K562 (cell line): ENCODE data around the gene ROS1. TPM values are rescaled to one million over a fixed set of nuclear protein-coding genes. Genes with fewer than 3 reads are reported as not detected.
"Not testable (repeated sequence)": the region's sequence is repeated elsewhere in the genome, so short reads cannot be mapped to it uniquely, and the experiment has no call there.

Source experiments
- ATAC-seq: fragments of 200-7000 bp; cut with Tn5 transposase; 3 replicates; pipeline ENCODE4 v1.9.1; 2020; ENCODE audit warnings: moderate library complexity
- BruUV-seq: library from RNA; stranded (reverse); fragments of 400-500 nt; replicated peaks from 2 replicates; lab custom pipeline; 2021; lab: Mats Ljungman, UMichigan
- CTCF ChIA-PET: fragments of 300-600 bp; formaldehyde crosslinking; extraction: SDS; loops from one replicate; lab custom pipeline; 2021; ENCODE audit warnings: low intra/inter-chr PET ratio; lab: Yijun Ruan, JAX
- POLR2A ChIA-PET: fragments of 300-600, 350-650 bp; sonication (Branson Sonifier 250); formaldehyde crosslinking; extraction: SDS; loops from one replicate; lab custom pipeline; 2021; ENCODE audit warnings: antibody characterized with exemption, inconsistent platforms; lab: Yijun Ruan, JAX
- DNase-seq, 4 experiments: peaks; one replicate each; pipeline versions ENCODE4 v3.0.0 to v3.0.0-alpha.2; 2011 to 2018; ENCODE audit warnings: low spot score in 3 of 4, mixed read lengths in 3 of 4; ENCODE audit errors: extremely low read depth in 1 of 4
- FAIRE-seq: peaks from 2 replicates; lab custom pipeline; 2011; peaks lifted over from hg19 to GRCh38; lab: Jason Lieb, UNC
- H2AFZ ChIP-seq: 2 replicates; pipeline ENCODE4 v1.6.0; 2011; ENCODE audit warnings: low read depth, low read length, control low read depth, inconsistent platforms
- H3K27ac ChIP-seq: fragments of 200-600 bp; 3 replicates; pipeline ENCODE4 v1.8.0; 2011; ENCODE audit warnings: low read depth, mild to moderate bottlenecking, control low read depth, inconsistent platforms, low read length, moderate library complexity, mixed read lengths; ENCODE audit errors: extremely low read depth
- H3K27me3 ChIP-seq, 2 experiments: fragments of 300-600 bp in 1 of 2; 2 replicates in 1 of 2; 3 replicates in 1 of 2; pipeline versions ENCODE4 v1.6.0 to v1.8.0; 2011; ENCODE audit warnings: inconsistent platforms in 2 of 2, low read length in 2 of 2, mild to moderate bottlenecking in 1 of 2, mixed read lengths in 1 of 2, moderate library complexity in 1 of 2; ENCODE audit not compliant: control insufficient read depth in 2 of 2, insufficient read depth in 2 of 2
- H3K36me3 ChIP-seq: fragments of 300-600 bp; 3 replicates; pipeline ENCODE4 v1.8.0; 2011; ENCODE audit warnings: mild to moderate bottlenecking, low read length, inconsistent platforms; ENCODE audit not compliant: control insufficient read depth, insufficient read depth
- H3K4me1 ChIP-seq, 2 experiments: fragments of 200-600 bp in 1 of 2; replicated peaks in 1 of 2; 2 replicates in 1 of 2; 3 replicates in 1 of 2; pipeline versions ENCODE4 v1.5.1 to v1.8.0; 2011; ENCODE audit warnings: inconsistent platforms in 2 of 2, low read length in 2 of 2, mild to moderate bottlenecking in 1 of 2, mixed read lengths in 1 of 2, moderate library complexity in 1 of 2; ENCODE audit not compliant: control insufficient read depth in 2 of 2, insufficient read depth in 2 of 2
- H3K4me2 ChIP-seq: 2 replicates; pipeline ENCODE4 v1.6.1; 2011; ENCODE audit warnings: low read length, control low read depth, inconsistent platforms, mixed read lengths; ENCODE audit not compliant: insufficient read depth
- H3K4me3 ChIP-seq: fragments of 200-600 bp; sonication (generic), shearing (Covaris generic); 2 replicates; pipeline ENCODE4 v1.5.1; 2016; ENCODE audit warnings: control low read depth, inconsistent platforms
- H3K79me2 ChIP-seq: fragments of 200-600 bp; 3 replicates; pipeline ENCODE4 v1.8.0; 2011; ENCODE audit warnings: low read length, inconsistent platforms; ENCODE audit not compliant: control insufficient read depth, insufficient read depth
- H3K9ac ChIP-seq, 2 experiments: 2 replicates each; pipeline versions ENCODE4 v1.6.0 to v1.6.1; 2011; ENCODE audit warnings: low read depth in 2 of 2, low read length in 2 of 2, control low read depth in 1 of 2, inconsistent platforms in 1 of 2, mild to moderate bottlenecking in 1 of 2, mixed read lengths in 1 of 2; ENCODE audit not compliant: insufficient read depth in 1 of 2
- H3K9me1 ChIP-seq: one replicate; pipeline ENCODE4 v1.6.0; 2011; ENCODE audit warnings: inconsistent platforms, mild to moderate bottlenecking, low read length, moderate library complexity; ENCODE audit not compliant: control insufficient read depth, insufficient read depth
- H3K9me3 ChIP-seq: replicated peaks from 2 replicates; pipeline ENCODE4 v1.5.1; 2011; ENCODE audit warnings: low read depth, low read length, inconsistent platforms; ENCODE audit not compliant: control insufficient read depth, insufficient read depth
- H4K20me1 ChIP-seq: replicated peaks from 2 replicates; pipeline ENCODE4 v1.6.1; 2011; ENCODE audit warnings: low read length, inconsistent platforms, mixed read lengths; ENCODE audit not compliant: control insufficient read depth, insufficient read depth
- BRD9 ChIP-seq: fragments of 450-650 bp; IDR thresholded peaks from 2 replicates; pipeline ENCODE4 v1.6.1; 2018; ENCODE audit warnings: low read depth; ENCODE audit not compliant: partially characterized antibody
- RAD51 ChIP-seq: fragments of 450-650 bp; IDR thresholded peaks from 2 replicates; pipeline ENCODE4 v1.7.1; 2016; ENCODE audit warnings: low read depth, mild to moderate bottlenecking, borderline replicate concordance
- ZNF695 ChIP-seq: fragments of 450-650 bp; formaldehyde crosslinking; IDR thresholded peaks from 2 replicates; pipeline ENCODE4 v1.4.0; 2020; ENCODE audit warnings: mild to moderate bottlenecking, moderate library complexity
- WGBS: fragments of 100-300 bp; shearing (Covaris generic); methylation state at CpG from one replicate; pipeline ENCODE4 v1.1.6; 2016; ENCODE audit warnings: low coverage, mixed read lengths; ENCODE audit not compliant: insufficient coverage; ENCODE audit errors: missing lambda C conversion rate; 5-methylcytosine and 5-hydroxymethylcytosine counted together
- in situ Hi-C: fragments of 300-500 bp; cut with MboI; formaldehyde crosslinking; loops from 4 replicates; pipeline ENCODE4 v1.15.0; 2018; ENCODE audit warnings: inconsistent platforms, mixed read lengths
- intact Hi-C: fragments of 100-400 bp; cut with micrococcal nuclease; formaldehyde crosslinking; loops from 2 replicates; pipeline ENCODE4 v1.14.2; 2022
- polyA plus RNA-seq, 8 experiments: library from polyadenylated mRNA; depleted of rRNA in 4 of 8; stranded (reverse) in 5 of 8; unstranded in 3 of 8; fragments of >200 nt; fragmentation: Nextera tagmentation in 2 of 8; fragmentation: Illumina TruSeq in 1 of 8; extraction: Ambion mirVana in 2 of 8; extraction: Trizol in 1 of 8; gene quantifications; 2 replicates each; pipeline versions ENCODE4 v1.2.1 to v1.2.3, GENCODE V29; 2011 to 2014; ENCODE audit warnings: inconsistent platforms in 1 of 8, missing spikeins in 1 of 8
- total RNA-seq, 7 experiments: library from RNA; depleted of rRNA in 6 of 7; stranded (reverse); fragments of >200 nt in 6 of 7; fragmentation: Illumina TruSeq in 2 of 7; extraction: Trizol in 2 of 7; gene quantifications; 2 replicates each; pipeline versions ENCODE4 v1.2.1 to v1.2.3, GENCODE V29; 2011 to 2021; ENCODE audit warnings: low replicate concordance in 1 of 7
- TF ChIP-seq, protein P1 (sequence below): sonication (generic); formaldehyde crosslinking; IDR thresholded peaks from 2 replicates; pipeline ENCODE4 v1.8.1; 2023; ENCODE audit warnings: mild to moderate bottlenecking, missing genetic modification reagents
- TF ChIP-seq, protein P2 (sequence below), 2 experiments: IDR thresholded peaks in 1 of 2; conservative IDR thresholded peaks in 1 of 2; 2 replicates each; pipeline ENCODE4 v1.6.1; 2016; ENCODE audit warnings: low read depth in 2 of 2, mild to moderate bottlenecking in 1 of 2, missing compliant biosample characterization in 1 of 2, missing genetic modification characterization in 1 of 2, moderate library complexity in 1 of 2

The ROS1 gene
- total and polyA plus RNA-seq, 9 of the 15 experiments (the other 6 are each of a cell fraction or from before 2014, with no cell fraction given) = under 0.01 to 0.16 (median 0.04) TPM; not detected in 6

DNA sequence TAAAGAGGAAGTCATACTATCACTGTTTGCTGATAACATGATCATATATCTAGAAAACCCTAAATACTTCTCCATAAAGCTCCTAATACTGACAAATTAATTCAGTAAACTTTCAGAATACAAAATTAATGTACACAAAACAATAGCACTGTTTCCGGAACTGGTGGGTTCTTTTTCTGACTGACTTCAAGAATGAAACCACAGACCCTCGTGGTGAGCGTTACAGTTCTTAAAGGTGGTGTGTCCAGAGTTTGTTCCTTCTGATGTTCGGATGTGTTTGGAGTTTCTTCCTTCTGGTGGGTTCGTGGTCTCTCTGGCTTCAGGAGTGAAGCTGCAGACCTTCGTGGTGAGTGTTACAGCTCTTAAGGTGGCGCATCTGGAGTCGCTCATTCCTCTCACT, 53.5 kb downstream of the ROS1 start:
- H3K4me1 ChIP-seq, ATAC-seq, DNase-seq, H3K36me3 ChIP-seq, H2AFZ ChIP-seq, POLR2A ChIA-PET, H3K4me3 ChIP-seq, in situ Hi-C loops, CTCF ChIA-PET, H3K9me1 ChIP-seq, H3K9me3 ChIP-seq, H3K27me3 ChIP-seq, H3K27ac ChIP-seq, H3K9ac ChIP-seq, FAIRE-seq, H3K79me2 ChIP-seq, H4K20me1 ChIP-seq, intact Hi-C loops, BruUV-seq: not testable (repeated sequence)
- 0 out of 2 replicates have a peak overlapping the region, but pooled peaks have one; percentile 18 for H3K4me2 ChIP-seq
- 0% methylated on average over 7 of the region's 8 CpGs for WGBS

DNA sequence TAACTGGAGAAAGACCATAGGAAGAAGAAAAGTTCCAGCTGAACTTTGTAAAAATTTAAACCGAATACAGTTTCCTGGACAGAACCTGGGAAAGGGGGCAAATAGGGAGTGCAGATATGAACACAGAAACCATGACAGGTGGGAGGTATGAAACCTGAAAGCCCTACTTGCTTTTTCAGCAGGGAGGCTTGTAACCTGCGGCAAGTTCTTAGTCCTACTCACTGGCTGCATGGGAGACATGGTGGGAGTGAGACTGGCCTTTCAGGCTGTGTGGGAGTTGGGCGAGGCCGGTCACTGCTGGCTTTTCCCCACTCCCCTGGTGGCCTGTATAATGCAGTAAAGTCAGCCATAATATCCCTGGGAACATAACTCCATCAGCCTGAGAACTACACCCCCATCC, 54.2 kb downstream of the ROS1 start:
- no TSS peak for BruUV-seq
- CTCF ChIA-PET = no interaction called here
- FAIRE-seq = no peak

More for the DNA sequence above, 54.2 kb downstream of the ROS1 start:
- Histone ChIP-seq H3K36me3 (no peaks in the 10 kb centered on the region), H3K4me1 (no peaks in the 10 kb centered on the region), H3K79me2 (no peaks in the 10 kb centered on the region), H3K27me3 (no peaks in the 10 kb centered on the region), H3K9me1 (no peaks in the 10 kb centered on the region), H3K4me2 (no peak overlapping the region), H3K4me3 (no peak overlapping the region), H3K9me3 (no peaks in the 10 kb centered on the region), H2AFZ (no peak overlapping the region), H4K20me1 (no peaks in the 10 kb centered on the region), H3K9ac (no peak overlapping the region), H3K27ac (no peak overlapping the region)
- ATAC-seq = peak; percentile 44
- POLR2A ChIA-PET = no interaction called here
- no peak for DNase-seq
- in situ Hi-C loops (no loop called here), intact Hi-C loops (no loop called here)
- 3% methylated on average over 4 of the region's 4 CpGs for WGBS
- TF ChIP-seq ZNF695 = no peak
- TF ChIP-seq, protein P1, sequence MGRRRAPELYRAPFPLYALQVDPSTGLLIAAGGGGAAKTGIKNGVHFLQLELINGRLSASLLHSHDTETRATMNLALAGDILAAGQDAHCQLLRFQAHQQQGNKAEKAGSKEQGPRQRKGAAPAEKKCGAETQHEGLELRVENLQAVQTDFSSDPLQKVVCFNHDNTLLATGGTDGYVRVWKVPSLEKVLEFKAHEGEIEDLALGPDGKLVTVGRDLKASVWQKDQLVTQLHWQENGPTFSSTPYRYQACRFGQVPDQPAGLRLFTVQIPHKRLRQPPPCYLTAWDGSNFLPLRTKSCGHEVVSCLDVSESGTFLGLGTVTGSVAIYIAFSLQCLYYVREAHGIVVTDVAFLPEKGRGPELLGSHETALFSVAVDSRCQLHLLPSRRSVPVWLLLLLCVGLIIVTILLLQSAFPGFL (CRISPR knock-in tag) = no peak
- no peak for TF ChIP-seq BRD9
- TF ChIP-seq, protein P2, sequence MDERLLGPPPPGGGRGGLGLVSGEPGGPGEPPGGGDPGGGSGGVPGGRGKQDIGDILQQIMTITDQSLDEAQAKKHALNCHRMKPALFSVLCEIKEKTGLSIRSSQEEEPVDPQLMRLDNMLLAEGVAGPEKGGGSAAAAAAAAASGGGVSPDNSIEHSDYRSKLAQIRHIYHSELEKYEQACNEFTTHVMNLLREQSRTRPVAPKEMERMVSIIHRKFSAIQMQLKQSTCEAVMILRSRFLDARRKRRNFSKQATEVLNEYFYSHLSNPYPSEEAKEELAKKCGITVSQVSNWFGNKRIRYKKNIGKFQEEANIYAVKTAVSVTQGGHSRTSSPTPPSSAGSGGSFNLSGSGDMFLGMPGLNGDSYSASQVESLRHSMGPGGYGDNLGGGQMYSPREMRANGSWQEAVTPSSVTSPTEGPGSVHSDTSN (CRISPR knock-in tag; IDR thresholded peaks at IDR 0.05; ENCODE audit: low read depth) = no peak
- TF ChIP-seq, protein P2 (tag; conservative IDR thresholded peaks at IDR 0.05; ENCODE audit: low read depth) = no peak
- TF ChIP-seq RAD51 = no peak
